ENCODE data around the gene ARHGEF26. TPM values are rescaled to one million over a fixed set of nuclear protein-coding genes. Genes with fewer than 3 reads are reported as not detected.

The ARHGEF26 gene
- total RNA-seq, 1 experiment from 2014 or later = 19.4 TPM

Other genes starting within 250 kb of the ARHGEF26 start
- 42.0 and 54.6 TPM in 2 replicates for gene DHX36, start 203.1 kb downstream of the ARHGEF26 start, total RNA-seq (2014; rRNA removed; shearing (Covaris generic))

All from SJCRH30 (cell line).